WTC11 (cell line): ENCODE data around the gene EMD. TPM values are rescaled to one million over a fixed set of nuclear protein-coding genes. Genes with fewer than 3 reads are reported as not detected.

Experiments used
- ATAC-seq: fragments of 200-7000 bp; cut with Tn5 transposase; 2 replicates; pipeline ENCODE4 v1.10.0; 2021; ENCODE audit warnings: mild to moderate bottlenecking, moderate library complexity
- CTCF ChIA-PET: fragments of 300-600 bp; sonication (Branson Sonifier 250); formaldehyde crosslinking; loops from one replicate; lab custom pipeline; 2021; ENCODE audit warnings: antibody characterized with exemption; lab: Charles Lee
- POLR2A ChIA-PET: fragments of 350-600 bp; sonication (Branson Sonifier 250); formaldehyde crosslinking; loops from one replicate; lab custom pipeline; 2021; ENCODE audit warnings: antibody characterized with exemption; lab: Charles Lee
- DNase-seq: peaks from one replicate; pipeline ENCODE4 v3.0.0; 2021; ENCODE audit warnings: low spot score
- H3K27ac Mint-ChIP-seq: 2 replicates; pipeline ENCODE4 v1.8.0; 2021; ENCODE audit warnings: mixed read lengths
- H3K27me3 Mint-ChIP-seq: 2 replicates; pipeline ENCODE4 v1.8.0; 2021; ENCODE audit warnings: low read depth, mild to moderate bottlenecking, moderate library complexity, mixed read lengths
- H3K36me3 Mint-ChIP-seq: 2 replicates; pipeline ENCODE4 v1.8.0; 2021; ENCODE audit warnings: mixed read lengths
- H3K4me1 Mint-ChIP-seq: 2 replicates; pipeline ENCODE4 v1.8.0; 2022; ENCODE audit warnings: mixed read lengths
- H3K4me3 Mint-ChIP-seq: 2 replicates; pipeline ENCODE4 v1.8.0; 2021; ENCODE audit warnings: mild to moderate bottlenecking, moderate library complexity, mixed read lengths
- H3K9me3 Mint-ChIP-seq: 2 replicates; pipeline ENCODE4 v1.8.0; 2021; ENCODE audit warnings: mixed read lengths
- ATF2 ChIP-seq: sonication (generic); formaldehyde crosslinking; IDR thresholded peaks from 2 replicates; pipeline ENCODE4 v1.8.1; 2022; ENCODE audit warnings: low read depth, missing genetic modification reagents, borderline replicate concordance
- ATF3 ChIP-seq: sonication (generic); formaldehyde crosslinking; conservative IDR thresholded peaks from 2 replicates; pipeline ENCODE4 v1.8.1; 2022; ENCODE audit warnings: mild to moderate bottlenecking, missing genetic modification reagents
- EMX1 ChIP-seq: fragments of 250-450 bp; sonication (Bioruptor Pico); IDR thresholded peaks from 2 replicates; pipeline ENCODE4 v1.8.0; 2021; ENCODE audit warnings: mild to moderate bottlenecking
- ETV6 ChIP-seq: sonication (generic); formaldehyde crosslinking; IDR thresholded peaks from 2 replicates; pipeline ENCODE4 v1.8.1; 2022; ENCODE audit warnings: mild to moderate bottlenecking, missing genetic modification reagents
- HMGA2 ChIP-seq: fragments of 250-450 bp; sonication (Bioruptor Pico); IDR thresholded peaks from 2 replicates; pipeline ENCODE4 v1.4.0; 2021; ENCODE audit warnings: mild to moderate bottlenecking, moderate library complexity
- MXD4 ChIP-seq: fragments of 250-450 bp; sonication (Bioruptor Pico); IDR thresholded peaks from 2 replicates; pipeline ENCODE4 v1.8.0; 2021; ENCODE audit warnings: mild to moderate bottlenecking, moderate library complexity, borderline replicate concordance
- NFE2L1 ChIP-seq: sonication (generic); formaldehyde crosslinking; IDR thresholded peaks from 2 replicates; pipeline ENCODE4 v1.8.1; 2023; ENCODE audit warnings: missing genetic modification reagents
- NFYB ChIP-seq: sonication (generic); formaldehyde crosslinking; conservative IDR thresholded peaks from 2 replicates; pipeline ENCODE4 v1.8.0; 2022; ENCODE audit warnings: low read depth, missing genetic modification reagents
- OVOL2 ChIP-seq: fragments of 250-450 bp; sonication (Bioruptor Pico); IDR thresholded peaks from 2 replicates; pipeline ENCODE4 v1.9.0; 2021; ENCODE audit warnings: mild to moderate bottlenecking, borderline replicate concordance
- SOX15 ChIP-seq: fragments of 250-450 bp; sonication (Bioruptor Pico); IDR thresholded peaks from 2 replicates; pipeline ENCODE4 v1.9.0; 2021; ENCODE audit warnings: mild to moderate bottlenecking
- TP53 ChIP-seq: sonication (generic); formaldehyde crosslinking; IDR thresholded peaks from 2 replicates; pipeline ENCODE4 v1.8.1; 2023; ENCODE audit warnings: mild to moderate bottlenecking, missing genetic modification reagents
- ZNF232 ChIP-seq: sonication (generic); formaldehyde crosslinking; IDR thresholded peaks from 2 replicates; pipeline ENCODE4 v1.8.0; 2022; ENCODE audit warnings: mild to moderate bottlenecking, missing genetic modification reagents
- ZNF317 ChIP-seq: sonication (generic); formaldehyde crosslinking; IDR thresholded peaks from 2 replicates; pipeline ENCODE4 v1.8.1; 2023; ENCODE audit warnings: low read depth, mild to moderate bottlenecking, moderate library complexity, missing genetic modification reagents, borderline replicate concordance
- ZSCAN18 ChIP-seq: fragments of 250-450 bp; sonication (Bioruptor Pico); IDR thresholded peaks from 2 replicates; pipeline ENCODE4 v2.1.2; 2022; ENCODE audit warnings: mild to moderate bottlenecking, moderate library complexity
- total RNA-seq: library from RNA; stranded (reverse); gene quantifications from 3 replicates; pipeline ENCODE4 v1.2.3, GENCODE V29; 2021
- TF ChIP-seq, protein P1 (sequence below): sonication (generic); formaldehyde crosslinking; conservative IDR thresholded peaks from 2 replicates; pipeline ENCODE4 v1.8.1; 2023; ENCODE audit warnings: mild to moderate bottlenecking, low read depth, missing genetic modification reagents, moderate library complexity
- TF ChIP-seq, protein P2 (sequence below): fragments of 250-450 bp; sonication (Bioruptor Pico); IDR thresholded peaks from 2 replicates; pipeline ENCODE4 v1.9.0; 2021; ENCODE audit warnings: mild to moderate bottlenecking, borderline replicate concordance
- TF ChIP-seq, protein P3 (sequence below): fragments of 250-450 bp; sonication (Bioruptor Pico); IDR thresholded peaks from 2 replicates; pipeline ENCODE4 v1.8.0; 2021; ENCODE audit warnings: mild to moderate bottlenecking
- TF ChIP-seq, protein P4 (sequence below): sonication (generic); formaldehyde crosslinking; IDR thresholded peaks from 2 replicates; pipeline ENCODE4 v1.8.0; 2023; ENCODE audit warnings: missing genetic modification reagents, mild to moderate bottlenecking, borderline replicate concordance

Gene EMD
- total RNA-seq, 1 experiment from 2014 or later: 78.3 TPM

- TF ChIP-seq, protein P1, sequence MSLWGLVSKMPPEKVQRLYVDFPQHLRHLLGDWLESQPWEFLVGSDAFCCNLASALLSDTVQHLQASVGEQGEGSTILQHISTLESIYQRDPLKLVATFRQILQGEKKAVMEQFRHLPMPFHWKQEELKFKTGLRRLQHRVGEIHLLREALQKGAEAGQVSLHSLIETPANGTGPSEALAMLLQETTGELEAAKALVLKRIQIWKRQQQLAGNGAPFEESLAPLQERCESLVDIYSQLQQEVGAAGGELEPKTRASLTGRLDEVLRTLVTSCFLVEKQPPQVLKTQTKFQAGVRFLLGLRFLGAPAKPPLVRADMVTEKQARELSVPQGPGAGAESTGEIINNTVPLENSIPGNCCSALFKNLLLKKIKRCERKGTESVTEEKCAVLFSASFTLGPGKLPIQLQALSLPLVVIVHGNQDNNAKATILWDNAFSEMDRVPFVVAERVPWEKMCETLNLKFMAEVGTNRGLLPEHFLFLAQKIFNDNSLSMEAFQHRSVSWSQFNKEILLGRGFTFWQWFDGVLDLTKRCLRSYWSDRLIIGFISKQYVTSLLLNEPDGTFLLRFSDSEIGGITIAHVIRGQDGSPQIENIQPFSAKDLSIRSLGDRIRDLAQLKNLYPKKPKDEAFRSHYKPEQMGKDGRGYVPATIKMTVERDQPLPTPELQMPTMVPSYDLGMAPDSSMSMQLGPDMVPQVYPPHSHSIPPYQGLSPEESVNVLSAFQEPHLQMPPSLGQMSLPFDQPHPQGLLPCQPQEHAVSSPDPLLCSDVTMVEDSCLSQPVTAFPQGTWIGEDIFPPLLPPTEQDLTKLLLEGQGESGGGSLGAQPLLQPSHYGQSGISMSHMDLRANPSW: no peak
- TF ChIP-seq ATF2 (CRISPR knock-in tag) (no peak), MXD4 (CRISPR knock-in tag) (no peak), NFE2L1 (CRISPR knock-in tag) (no peak), SOX15 (CRISPR knock-in tag) (no peak), NFYB (no peak), TP53 (no peak), ZNF317 (CRISPR knock-in tag) (no peak)
- TF ChIP-seq, protein P2, sequence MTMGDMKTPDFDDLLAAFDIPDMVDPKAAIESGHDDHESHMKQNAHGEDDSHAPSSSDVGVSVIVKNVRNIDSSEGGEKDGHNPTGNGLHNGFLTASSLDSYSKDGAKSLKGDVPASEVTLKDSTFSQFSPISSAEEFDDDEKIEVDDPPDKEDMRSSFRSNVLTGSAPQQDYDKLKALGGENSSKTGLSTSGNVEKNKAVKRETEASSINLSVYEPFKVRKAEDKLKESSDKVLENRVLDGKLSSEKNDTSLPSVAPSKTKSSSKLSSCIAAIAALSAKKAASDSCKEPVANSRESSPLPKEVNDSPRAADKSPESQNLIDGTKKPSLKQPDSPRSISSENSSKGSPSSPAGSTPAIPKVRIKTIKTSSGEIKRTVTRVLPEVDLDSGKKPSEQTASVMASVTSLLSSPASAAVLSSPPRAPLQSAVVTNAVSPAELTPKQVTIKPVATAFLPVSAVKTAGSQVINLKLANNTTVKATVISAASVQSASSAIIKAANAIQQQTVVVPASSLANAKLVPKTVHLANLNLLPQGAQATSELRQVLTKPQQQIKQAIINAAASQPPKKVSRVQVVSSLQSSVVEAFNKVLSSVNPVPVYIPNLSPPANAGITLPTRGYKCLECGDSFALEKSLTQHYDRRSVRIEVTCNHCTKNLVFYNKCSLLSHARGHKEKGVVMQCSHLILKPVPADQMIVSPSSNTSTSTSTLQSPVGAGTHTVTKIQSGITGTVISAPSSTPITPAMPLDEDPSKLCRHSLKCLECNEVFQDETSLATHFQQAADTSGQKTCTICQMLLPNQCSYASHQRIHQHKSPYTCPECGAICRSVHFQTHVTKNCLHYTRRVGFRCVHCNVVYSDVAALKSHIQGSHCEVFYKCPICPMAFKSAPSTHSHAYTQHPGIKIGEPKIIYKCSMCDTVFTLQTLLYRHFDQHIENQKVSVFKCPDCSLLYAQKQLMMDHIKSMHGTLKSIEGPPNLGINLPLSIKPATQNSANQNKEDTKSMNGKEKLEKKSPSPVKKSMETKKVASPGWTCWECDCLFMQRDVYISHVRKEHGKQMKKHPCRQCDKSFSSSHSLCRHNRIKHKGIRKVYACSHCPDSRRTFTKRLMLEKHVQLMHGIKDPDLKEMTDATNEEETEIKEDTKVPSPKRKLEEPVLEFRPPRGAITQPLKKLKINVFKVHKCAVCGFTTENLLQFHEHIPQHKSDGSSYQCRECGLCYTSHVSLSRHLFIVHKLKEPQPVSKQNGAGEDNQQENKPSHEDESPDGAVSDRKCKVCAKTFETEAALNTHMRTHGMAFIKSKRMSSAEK (CRISPR knock-in tag): no peak
Observed at GRCh38 chrX:154349979-154350378, 29.1 kb upstream of the EMD start (continued).

DNA sequence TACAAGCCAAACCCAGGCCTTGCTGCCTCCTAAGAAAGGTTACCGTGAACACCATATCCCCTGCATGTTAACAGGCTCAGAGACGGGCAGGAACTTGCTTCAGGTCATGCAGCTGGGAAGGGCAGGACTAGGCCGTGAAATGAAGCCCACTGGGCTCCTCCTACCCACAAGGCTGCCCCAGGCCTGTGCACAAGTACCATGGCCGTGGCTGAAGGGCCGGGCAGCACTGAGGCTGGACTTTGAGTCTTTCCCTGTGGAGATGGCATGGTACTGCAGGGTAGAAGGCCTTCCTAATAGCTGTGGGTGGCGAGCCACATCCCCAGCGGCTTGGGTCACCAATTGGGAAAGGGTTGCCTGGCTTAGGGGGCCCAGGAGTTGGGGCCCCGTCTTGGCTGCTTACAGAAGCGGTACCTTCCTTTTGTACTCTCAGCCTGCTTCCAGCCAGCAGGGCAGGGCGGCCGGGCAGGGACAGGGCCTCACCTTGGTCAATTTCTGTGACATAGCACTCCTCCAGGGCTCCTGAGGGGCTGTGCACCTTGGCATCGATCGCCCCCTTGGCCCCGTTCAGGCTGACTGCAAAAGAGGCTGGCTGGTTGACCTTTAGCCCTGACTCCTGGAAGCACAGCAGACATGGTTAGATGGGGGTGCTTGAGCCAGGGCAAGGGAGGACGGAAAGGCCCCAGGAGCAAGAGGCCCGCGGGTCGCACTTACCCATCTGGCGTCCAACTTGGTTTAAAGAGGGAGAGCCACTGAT is 28.5 kb upstream of the EMD start:
- DNase-seq (no peak), ATAC-seq (no peak)
- Mint-ChIP-seq H3K27me3 (no peaks in the 10 kb centered on the region), H3K4me3 (no peak overlapping the region), H3K27ac (no peak overlapping the region), H3K9me3 (no peaks in the 10 kb centered on the region), H3K36me3 (peaks cover 18% of the 10 kb centered on the region), H3K4me1 (peaks cover 5% of the 10 kb centered on the region; the same call in 1 of the 2 replicates)
- ChIA-PET POLR2A (interaction anchor here (1.0 to 1.4 kb wide), 2 partner anchors 8 to 19 kb away, joined by 3 to 5 read pairs; no protein-coding TSS in a partner anchor), CTCF (no interaction called here)
- TF ChIP-seq OVOL2 (CRISPR knock-in tag): no peak
- TF ChIP-seq, protein P3, sequence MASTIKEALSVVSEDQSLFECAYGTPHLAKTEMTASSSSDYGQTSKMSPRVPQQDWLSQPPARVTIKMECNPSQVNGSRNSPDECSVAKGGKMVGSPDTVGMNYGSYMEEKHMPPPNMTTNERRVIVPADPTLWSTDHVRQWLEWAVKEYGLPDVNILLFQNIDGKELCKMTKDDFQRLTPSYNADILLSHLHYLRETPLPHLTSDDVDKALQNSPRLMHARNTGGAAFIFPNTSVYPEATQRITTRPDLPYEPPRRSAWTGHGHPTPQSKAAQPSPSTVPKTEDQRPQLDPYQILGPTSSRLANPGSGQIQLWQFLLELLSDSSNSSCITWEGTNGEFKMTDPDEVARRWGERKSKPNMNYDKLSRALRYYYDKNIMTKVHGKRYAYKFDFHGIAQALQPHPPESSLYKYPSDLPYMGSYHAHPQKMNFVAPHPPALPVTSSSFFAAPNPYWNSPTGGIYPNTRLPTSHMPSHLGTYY (CRISPR knock-in tag): no peak
- TF ChIP-seq ATF3: no peak
- TF ChIP-seq, protein P4, sequence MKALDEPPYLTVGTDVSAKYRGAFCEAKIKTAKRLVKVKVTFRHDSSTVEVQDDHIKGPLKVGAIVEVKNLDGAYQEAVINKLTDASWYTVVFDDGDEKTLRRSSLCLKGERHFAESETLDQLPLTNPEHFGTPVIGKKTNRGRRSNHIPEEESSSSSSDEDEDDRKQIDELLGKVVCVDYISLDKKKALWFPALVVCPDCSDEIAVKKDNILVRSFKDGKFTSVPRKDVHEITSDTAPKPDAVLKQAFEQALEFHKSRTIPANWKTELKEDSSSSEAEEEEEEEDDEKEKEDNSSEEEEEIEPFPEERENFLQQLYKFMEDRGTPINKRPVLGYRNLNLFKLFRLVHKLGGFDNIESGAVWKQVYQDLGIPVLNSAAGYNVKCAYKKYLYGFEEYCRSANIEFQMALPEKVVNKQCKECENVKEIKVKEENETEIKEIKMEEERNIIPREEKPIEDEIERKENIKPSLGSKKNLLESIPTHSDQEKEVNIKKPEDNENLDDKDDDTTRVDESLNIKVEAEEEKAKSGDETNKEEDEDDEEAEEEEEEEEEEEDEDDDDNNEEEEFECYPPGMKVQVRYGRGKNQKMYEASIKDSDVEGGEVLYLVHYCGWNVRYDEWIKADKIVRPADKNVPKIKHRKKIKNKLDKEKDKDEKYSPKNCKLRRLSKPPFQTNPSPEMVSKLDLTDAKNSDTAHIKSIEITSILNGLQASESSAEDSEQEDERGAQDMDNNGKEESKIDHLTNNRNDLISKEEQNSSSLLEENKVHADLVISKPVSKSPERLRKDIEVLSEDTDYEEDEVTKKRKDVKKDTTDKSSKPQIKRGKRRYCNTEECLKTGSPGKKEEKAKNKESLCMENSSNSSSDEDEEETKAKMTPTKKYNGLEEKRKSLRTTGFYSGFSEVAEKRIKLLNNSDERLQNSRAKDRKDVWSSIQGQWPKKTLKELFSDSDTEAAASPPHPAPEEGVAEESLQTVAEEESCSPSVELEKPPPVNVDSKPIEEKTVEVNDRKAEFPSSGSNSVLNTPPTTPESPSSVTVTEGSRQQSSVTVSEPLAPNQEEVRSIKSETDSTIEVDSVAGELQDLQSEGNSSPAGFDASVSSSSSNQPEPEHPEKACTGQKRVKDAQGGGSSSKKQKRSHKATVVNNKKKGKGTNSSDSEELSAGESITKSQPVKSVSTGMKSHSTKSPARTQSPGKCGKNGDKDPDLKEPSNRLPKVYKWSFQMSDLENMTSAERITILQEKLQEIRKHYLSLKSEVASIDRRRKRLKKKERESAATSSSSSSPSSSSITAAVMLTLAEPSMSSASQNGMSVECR (CRISPR knock-in tag): no peak
- no peak for TF ChIP-seq ETV6 (CRISPR knock-in tag)
- TF ChIP-seq ZSCAN18 (CRISPR knock-in tag): no peak
- no peak for TF ChIP-seq ZNF232 (CRISPR knock-in tag)
- no peak for TF ChIP-seq EMX1 (CRISPR knock-in tag)
- TF ChIP-seq HMGA2: no peak
- no peak for TF ChIP-seq SOX15 (CRISPR knock-in tag)
